OCI-LY1 (cell line): ENCODE measurements around the gene SYNPO2.

ENCODE experiments used
- EZH2 ChIP-seq: fragments of 200-600 bp; sonication (generic), shearing (Covaris generic); IDR thresholded peaks from 2 replicates; pipeline ENCODE4 v1.8.0; 2017; ENCODE audit warnings: borderline replicate concordance, mixed run types, mild to moderate bottlenecking, antibody characterized with exemption, low read length, moderate library complexity, mixed read lengths
- TF ChIP-seq, protein P1 (sequence below): fragments of 200-600 bp; sonication (generic), shearing (Covaris generic); IDR thresholded peaks from 2 replicates; pipeline ENCODE4 v1.5.1; 2017; ENCODE audit warnings: mild to moderate bottlenecking, antibody characterized with exemption, low read length, moderate library complexity, mixed read lengths

DNA sequence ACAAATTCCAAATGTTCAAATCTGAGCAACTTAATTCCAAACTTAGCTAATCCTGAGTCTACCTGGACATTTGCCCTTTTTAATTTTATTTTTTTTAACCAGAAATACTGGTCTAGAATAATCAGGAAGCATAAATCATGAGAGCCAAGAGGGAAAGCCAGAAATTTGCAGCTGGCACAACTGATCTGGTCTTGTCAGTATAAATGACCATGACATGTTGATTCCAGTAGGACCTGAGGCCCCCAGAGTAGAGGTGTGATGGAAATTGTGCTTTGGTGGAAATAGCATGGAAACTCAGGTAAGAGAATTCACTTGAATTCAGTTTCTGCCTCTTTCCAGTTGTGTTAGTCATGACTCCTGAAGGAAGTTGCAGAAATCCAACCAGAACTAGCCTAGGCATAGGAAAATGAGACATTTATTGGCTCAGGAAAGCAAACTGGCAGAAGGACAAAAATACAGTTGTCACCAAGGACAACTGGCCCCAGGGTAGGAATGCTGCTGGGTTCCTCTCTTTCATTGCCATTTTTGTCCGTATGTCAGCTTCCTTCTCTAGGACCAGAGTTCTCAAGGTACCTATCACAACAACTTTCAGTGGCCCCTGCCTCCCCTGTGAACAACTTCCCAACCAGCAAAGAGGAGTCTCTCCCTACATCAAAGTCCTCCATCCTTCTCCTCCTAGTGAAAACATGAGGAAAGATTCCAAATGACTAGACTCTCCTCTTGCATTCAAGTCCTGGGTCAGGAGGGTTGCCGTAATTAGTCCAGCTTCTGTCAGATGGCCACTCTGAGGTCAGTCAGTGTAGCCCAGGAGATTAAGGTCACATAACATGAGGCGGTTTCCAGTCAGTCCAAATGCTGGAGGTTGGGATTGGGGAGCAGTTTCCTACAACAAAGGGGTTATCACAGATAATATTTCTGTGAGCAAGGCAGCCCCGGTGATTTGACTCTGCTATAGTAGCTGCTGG is 217.7 kb downstream of the SYNPO2 start:
- TF ChIP-seq, protein P1, sequence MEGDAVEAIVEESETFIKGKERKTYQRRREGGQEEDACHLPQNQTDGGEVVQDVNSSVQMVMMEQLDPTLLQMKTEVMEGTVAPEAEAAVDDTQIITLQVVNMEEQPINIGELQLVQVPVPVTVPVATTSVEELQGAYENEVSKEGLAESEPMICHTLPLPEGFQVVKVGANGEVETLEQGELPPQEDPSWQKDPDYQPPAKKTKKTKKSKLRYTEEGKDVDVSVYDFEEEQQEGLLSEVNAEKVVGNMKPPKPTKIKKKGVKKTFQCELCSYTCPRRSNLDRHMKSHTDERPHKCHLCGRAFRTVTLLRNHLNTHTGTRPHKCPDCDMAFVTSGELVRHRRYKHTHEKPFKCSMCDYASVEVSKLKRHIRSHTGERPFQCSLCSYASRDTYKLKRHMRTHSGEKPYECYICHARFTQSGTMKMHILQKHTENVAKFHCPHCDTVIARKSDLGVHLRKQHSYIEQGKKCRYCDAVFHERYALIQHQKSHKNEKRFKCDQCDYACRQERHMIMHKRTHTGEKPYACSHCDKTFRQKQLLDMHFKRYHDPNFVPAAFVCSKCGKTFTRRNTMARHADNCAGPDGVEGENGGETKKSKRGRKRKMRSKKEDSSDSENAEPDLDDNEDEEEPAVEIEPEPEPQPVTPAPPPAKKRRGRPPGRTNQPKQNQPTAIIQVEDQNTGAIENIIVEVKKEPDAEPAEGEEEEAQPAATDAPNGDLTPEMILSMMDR, result no peak
- no peak for TF ChIP-seq EZH2
